ENCODE results near the gene EPC1.

Gene EPC1

DNA sequence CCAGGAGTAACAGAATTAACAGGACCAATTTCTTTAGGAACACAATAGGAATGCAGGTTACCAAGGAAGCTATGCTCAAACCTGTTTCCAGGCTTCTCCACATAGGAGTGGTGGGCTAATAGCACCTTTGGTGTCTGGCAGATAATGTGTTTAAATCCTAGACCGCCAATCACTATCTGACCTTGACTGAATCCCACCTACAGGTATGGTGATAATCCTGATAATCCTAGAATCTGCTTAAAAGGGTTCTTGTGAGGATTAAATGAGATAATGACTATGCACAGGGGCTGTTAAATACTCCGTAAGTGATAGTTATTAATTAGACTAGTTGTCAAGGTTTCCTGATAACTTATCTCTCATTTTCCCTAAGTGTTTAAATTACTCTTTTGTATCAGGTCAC, 81.2 kb downstream of the EPC1 start:
- ATAC-seq, result no peak
- no peak for TF ChIP-seq TSHZ2 (CRISPR knock-in tag; IDR thresholded peaks at IDR 0.05)
- no peak for TF ChIP-seq ZFP30 (CRISPR knock-in tag; IDR thresholded peaks at IDR 0.05)
- no peak for TF ChIP-seq SNAI2 (CRISPR knock-in tag; IDR thresholded peaks at IDR 0.05)
- no peak for TF ChIP-seq ZNF565 (CRISPR knock-in tag; conservative IDR thresholded peaks at IDR 0.05; ENCODE audit: low read depth)
- TF ChIP-seq ISL1 (CRISPR knock-in tag; IDR thresholded peaks at IDR 0.05), result no peak
- TF ChIP-seq, protein P1, sequence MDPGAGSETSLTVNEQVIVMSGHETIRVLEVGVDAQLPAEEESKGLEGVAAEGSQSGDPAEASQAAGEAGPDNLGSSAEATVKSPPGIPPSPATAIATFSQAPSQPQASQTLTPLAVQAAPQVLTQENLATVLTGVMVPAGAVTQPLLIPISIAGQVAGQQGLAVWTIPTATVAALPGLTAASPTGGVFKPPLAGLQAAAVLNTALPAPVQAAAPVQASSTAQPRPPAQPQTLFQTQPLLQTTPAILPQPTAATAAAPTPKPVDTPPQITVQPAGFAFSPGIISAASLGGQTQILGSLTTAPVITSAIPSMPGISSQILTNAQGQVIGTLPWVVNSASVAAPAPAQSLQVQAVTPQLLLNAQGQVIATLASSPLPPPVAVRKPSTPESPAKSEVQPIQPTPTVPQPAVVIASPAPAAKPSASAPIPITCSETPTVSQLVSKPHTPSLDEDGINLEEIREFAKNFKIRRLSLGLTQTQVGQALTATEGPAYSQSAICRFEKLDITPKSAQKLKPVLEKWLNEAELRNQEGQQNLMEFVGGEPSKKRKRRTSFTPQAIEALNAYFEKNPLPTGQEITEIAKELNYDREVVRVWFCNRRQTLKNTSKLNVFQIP (CRISPR knock-in tag; IDR thresholded peaks at IDR 0.05; ENCODE audit: borderline replicate concordance, low read depth), result no peak
- TF ChIP-seq ZFP3 (CRISPR knock-in tag; IDR thresholded peaks at IDR 0.05), result no peak
- TF ChIP-seq ZNF70 (CRISPR knock-in tag; IDR thresholded peaks at IDR 0.05), result no peak
- TF ChIP-seq, protein P2, sequence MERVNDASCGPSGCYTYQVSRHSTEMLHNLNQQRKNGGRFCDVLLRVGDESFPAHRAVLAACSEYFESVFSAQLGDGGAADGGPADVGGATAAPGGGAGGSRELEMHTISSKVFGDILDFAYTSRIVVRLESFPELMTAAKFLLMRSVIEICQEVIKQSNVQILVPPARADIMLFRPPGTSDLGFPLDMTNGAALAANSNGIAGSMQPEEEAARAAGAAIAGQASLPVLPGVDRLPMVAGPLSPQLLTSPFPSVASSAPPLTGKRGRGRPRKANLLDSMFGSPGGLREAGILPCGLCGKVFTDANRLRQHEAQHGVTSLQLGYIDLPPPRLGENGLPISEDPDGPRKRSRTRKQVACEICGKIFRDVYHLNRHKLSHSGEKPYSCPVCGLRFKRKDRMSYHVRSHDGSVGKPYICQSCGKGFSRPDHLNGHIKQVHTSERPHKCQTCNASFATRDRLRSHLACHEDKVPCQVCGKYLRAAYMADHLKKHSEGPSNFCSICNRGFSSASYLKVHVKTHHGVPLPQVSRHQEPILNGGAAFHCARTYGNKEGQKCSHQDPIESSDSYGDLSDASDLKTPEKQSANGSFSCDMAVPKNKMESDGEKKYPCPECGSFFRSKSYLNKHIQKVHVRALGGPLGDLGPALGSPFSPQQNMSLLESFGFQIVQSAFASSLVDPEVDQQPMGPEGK (CRISPR knock-in tag; IDR thresholded peaks at IDR 0.05; ENCODE audit: borderline replicate concordance), result no peak
- TF ChIP-seq RARB (CRISPR knock-in tag; IDR thresholded peaks at IDR 0.05), result no peak
- TF ChIP-seq ZC3H10 (CRISPR knock-in tag; IDR thresholded peaks at IDR 0.05), result no peak
- TF ChIP-seq TCF4 (CRISPR knock-in tag; IDR thresholded peaks at IDR 0.05; ENCODE audit: borderline replicate concordance), result no peak

DNA sequence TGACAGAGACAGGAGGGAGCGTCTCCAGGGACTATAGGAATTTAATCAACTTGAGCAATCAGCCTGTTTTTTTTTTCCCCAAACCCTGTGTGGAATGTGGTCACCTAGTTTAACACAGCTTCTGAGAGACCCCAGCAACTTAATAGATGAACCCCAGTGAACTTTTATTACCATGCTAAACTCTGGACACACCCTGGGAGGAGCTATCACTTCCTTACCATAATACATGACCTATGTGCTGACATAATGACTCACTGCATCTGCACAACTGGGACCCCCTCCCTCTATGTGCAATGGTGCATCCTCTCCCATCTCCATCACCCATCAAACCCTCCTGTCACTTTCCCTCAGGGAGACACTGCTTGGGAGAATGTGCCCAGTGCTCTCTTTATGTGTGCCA, 83.7 kb downstream of the EPC1 start:
- TF ChIP-seq ZFP3 (CRISPR knock-in tag; IDR thresholded peaks at IDR 0.05) (no peak), CSRNP3 (CRISPR knock-in tag; IDR thresholded peaks at IDR 0.05) (no peak)
- ATAC-seq, result no peak; the same call in 1 of the 3 replicates

DNA sequence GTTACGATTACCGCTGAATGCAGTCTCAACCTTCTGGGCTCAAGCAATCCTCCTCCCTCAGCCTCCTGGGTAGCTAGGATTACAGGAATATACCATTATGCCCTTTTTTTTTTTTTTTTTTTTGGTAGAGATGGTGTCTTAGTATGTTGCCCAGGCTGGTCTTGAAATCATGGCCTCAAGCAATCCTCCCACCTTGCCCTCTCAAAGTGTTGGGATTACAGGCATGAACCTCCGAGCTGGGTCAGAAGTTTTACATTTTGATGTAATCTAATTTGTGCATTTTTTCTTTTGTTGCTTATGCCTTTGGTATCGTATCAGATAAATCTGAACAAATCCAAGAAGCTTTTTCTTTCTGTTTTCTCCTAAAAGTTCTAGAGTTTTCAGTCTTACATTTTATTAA, 87.4 kb downstream of the EPC1 start:
- ATAC-seq, result no peak
- TF ChIP-seq, protein P1 (CRISPR knock-in tag; IDR thresholded peaks at IDR 0.05; ENCODE audit: borderline replicate concordance, low read depth), result no peak
- no peak for TF ChIP-seq ARNTL (CRISPR knock-in tag; IDR thresholded peaks at IDR 0.05; ENCODE audit: borderline replicate concordance, low read depth)
- TF ChIP-seq, protein P2 (CRISPR knock-in tag; IDR thresholded peaks at IDR 0.05; ENCODE audit: borderline replicate concordance), result no peak
- no peak for TF ChIP-seq ZFP30 (CRISPR knock-in tag; IDR thresholded peaks at IDR 0.05)
- TF ChIP-seq CSRNP3 (CRISPR knock-in tag; IDR thresholded peaks at IDR 0.05), result no peak
- TF ChIP-seq ESRRG (CRISPR knock-in tag; IDR thresholded peaks at IDR 0.05), result no peak
- TF ChIP-seq RARB (CRISPR knock-in tag; IDR thresholded peaks at IDR 0.05), result no peak
- no peak for TF ChIP-seq TSHZ2 (CRISPR knock-in tag; IDR thresholded peaks at IDR 0.05)
- TF ChIP-seq SNAI2 (CRISPR knock-in tag; IDR thresholded peaks at IDR 0.05), result no peak
- no peak for TF ChIP-seq ISL1 (CRISPR knock-in tag; IDR thresholded peaks at IDR 0.05)
- TF ChIP-seq TOX (CRISPR knock-in tag; IDR thresholded peaks at IDR 0.05; ENCODE audit: borderline replicate concordance), result no peak
- no peak for TF ChIP-seq ZNF8 (CRISPR knock-in tag; IDR thresholded peaks at IDR 0.05)
- no peak for TF ChIP-seq ZNF565 (CRISPR knock-in tag; conservative IDR thresholded peaks at IDR 0.05; ENCODE audit: low read depth)
- TF ChIP-seq OSR1 (CRISPR knock-in tag; IDR thresholded peaks at IDR 0.05), result no peak
- TF ChIP-seq ZC3H10 (CRISPR knock-in tag; IDR thresholded peaks at IDR 0.05), result no peak
- TF ChIP-seq TCF4 (CRISPR knock-in tag; IDR thresholded peaks at IDR 0.05; ENCODE audit: borderline replicate concordance), result no peak
- TF ChIP-seq BACH2 (CRISPR knock-in tag; IDR thresholded peaks at IDR 0.05; ENCODE audit: borderline replicate concordance), result no peak
- no peak for TF ChIP-seq ZFP3 (CRISPR knock-in tag; IDR thresholded peaks at IDR 0.05)

Measured in SK-N-SH treated with all-trans-retinoic acid at 6 μM for 48 hours (cell line).